PC-3 (cell line): ENCODE measurements around the gene RAC3. TPM values are rescaled to one million over a fixed set of nuclear protein-coding genes. Genes with fewer than 3 reads are reported as not detected.

Experiments
- ATAC-seq: fragments of 200-7000 bp; cut with Tn5 transposase; 2 replicates; pipeline ENCODE4 v1.9.1; 2020; ENCODE audit warnings: mild to moderate bottlenecking, moderate library complexity
- BruUV-seq: library from RNA; stranded (reverse); fragments of 400-500 nt; replicated peaks from 2 replicates; lab custom pipeline; 2021; lab: Mats Ljungman, UMichigan
- CTCF ChIA-PET: fragments of 300-600 bp; sonication (Branson Sonifier 250); formaldehyde crosslinking; loops from one replicate; lab custom pipeline; 2022; ENCODE audit warnings: antibody characterized with exemption; lab: Charles Lee
- POLR2A ChIA-PET: fragments of 300-600 bp; sonication (Branson Sonifier 250); formaldehyde crosslinking; loops from one replicate; lab custom pipeline; 2022; ENCODE audit warnings: antibody characterized with exemption; ENCODE audit not compliant: unreplicated experiment; lab: Charles Lee
- DNase-seq: peaks from one replicate; pipeline ENCODE4 v3.0.0-alpha.2; 2015
- H2AFZ ChIP-seq: fragments of 300-600 bp; sonication (generic); 2 replicates; pipeline ENCODE4 v1.6.0; 2016; ENCODE audit warnings: antibody characterized with exemption, low read length
- H3F3A ChIP-seq: fragments of 300-600 bp; sonication (generic); one replicate; pipeline ENCODE4 v1.6.0; 2017; ENCODE audit warnings: antibody characterized with exemption, low read length, control low read depth, mild to moderate bottlenecking; ENCODE audit not compliant: unreplicated experiment
- H3K27ac ChIP-seq: fragments of 300-600 bp; sonication (generic); 2 replicates; pipeline ENCODE4 v1.5.1; 2016; ENCODE audit warnings: mild to moderate bottlenecking, low read length
- H3K27me3 ChIP-seq: fragments of 300-600 bp; sonication (generic); 2 replicates; pipeline ENCODE4 v1.6.1; 2016; ENCODE audit warnings: low read length, mixed read lengths
- H3K36me3 ChIP-seq: fragments of 300-600 bp; sonication (generic); 2 replicates; pipeline ENCODE4 v1.6.1; 2016; ENCODE audit warnings: low read depth, mixed run types, low read length, mixed read lengths
- H3K4me1 ChIP-seq: fragments of 300-600 bp; sonication (generic); 2 replicates; pipeline ENCODE4 v1.5.1; 2016; ENCODE audit warnings: low read length; ENCODE audit not compliant: insufficient read depth
- H3K4me2 ChIP-seq: fragments of 300-600 bp; sonication (generic); 2 replicates; pipeline ENCODE4 v1.6.0; 2016; ENCODE audit warnings: low read length
- H3K4me3 ChIP-seq: fragments of 300-600 bp; sonication (generic); 2 replicates; pipeline ENCODE4 v1.5.1; 2016; ENCODE audit warnings: mild to moderate bottlenecking, low read length, mixed read lengths
- H3K79me2 ChIP-seq: fragments of 300-600 bp; sonication (generic); 2 replicates; pipeline ENCODE4 v1.6.1; 2017; ENCODE audit warnings: low read length, mixed read lengths
- H3K9ac ChIP-seq: fragments of 300-600 bp; sonication (generic); 2 replicates; pipeline ENCODE4 v1.6.0; 2016; ENCODE audit warnings: mild to moderate bottlenecking, low read length
- H3K9me2 ChIP-seq: fragments of 300-600 bp; sonication (generic); replicated peaks from 2 replicates; pipeline ENCODE4 v1.6.1; 2016; ENCODE audit warnings: mixed run types, low read length, mixed read lengths
- H3K9me3 ChIP-seq: fragments of 300-600 bp; sonication (generic); 2 replicates; pipeline ENCODE4 v1.6.1; 2016; ENCODE audit warnings: low read length, mixed read lengths
- H4K20me1 ChIP-seq: fragments of 300-600 bp; sonication (generic); 2 replicates; pipeline ENCODE4 v1.6.1; 2016; ENCODE audit warnings: low read length, mixed read lengths
- EZH2 ChIP-seq: fragments of 300-600 bp; sonication (generic); IDR thresholded peaks from one replicate; pipeline ENCODE4 v1.6.1; 2017; ENCODE audit warnings: antibody characterized with exemption, mild to moderate bottlenecking, low read length; ENCODE audit not compliant: unreplicated experiment
- EZH2phosphoT487 ChIP-seq: fragments of 300-600 bp; sonication (generic); IDR thresholded peaks from 2 replicates; pipeline ENCODE4 v1.6.1; 2018; ENCODE audit warnings: mild to moderate bottlenecking, antibody characterized with exemption, low read length, borderline replicate concordance
- intact Hi-C: fragments of 100-400 bp; cut with micrococcal nuclease; formaldehyde crosslinking; loops from 2 replicates; pipeline ENCODE4 v1.9.0; 2023
- total RNA-seq: library from RNA; depleted of rRNA; stranded (reverse); fragments of >200 nt; gene quantifications from 2 replicates; pipeline ENCODE4 v1.2.3, GENCODE V29; 2014
- TF ChIP-seq, protein P1 (sequence below): fragments of 300-600 bp; sonication (generic); conservative IDR thresholded peaks from 2 replicates; pipeline ENCODE4 v1.5.1; 2017; ENCODE audit warnings: antibody characterized with exemption, low read depth, mild to moderate bottlenecking, low read length

The RAC3 gene
- total RNA-seq, 1 experiment from 2014 or later = 52.2 TPM

DNA sequence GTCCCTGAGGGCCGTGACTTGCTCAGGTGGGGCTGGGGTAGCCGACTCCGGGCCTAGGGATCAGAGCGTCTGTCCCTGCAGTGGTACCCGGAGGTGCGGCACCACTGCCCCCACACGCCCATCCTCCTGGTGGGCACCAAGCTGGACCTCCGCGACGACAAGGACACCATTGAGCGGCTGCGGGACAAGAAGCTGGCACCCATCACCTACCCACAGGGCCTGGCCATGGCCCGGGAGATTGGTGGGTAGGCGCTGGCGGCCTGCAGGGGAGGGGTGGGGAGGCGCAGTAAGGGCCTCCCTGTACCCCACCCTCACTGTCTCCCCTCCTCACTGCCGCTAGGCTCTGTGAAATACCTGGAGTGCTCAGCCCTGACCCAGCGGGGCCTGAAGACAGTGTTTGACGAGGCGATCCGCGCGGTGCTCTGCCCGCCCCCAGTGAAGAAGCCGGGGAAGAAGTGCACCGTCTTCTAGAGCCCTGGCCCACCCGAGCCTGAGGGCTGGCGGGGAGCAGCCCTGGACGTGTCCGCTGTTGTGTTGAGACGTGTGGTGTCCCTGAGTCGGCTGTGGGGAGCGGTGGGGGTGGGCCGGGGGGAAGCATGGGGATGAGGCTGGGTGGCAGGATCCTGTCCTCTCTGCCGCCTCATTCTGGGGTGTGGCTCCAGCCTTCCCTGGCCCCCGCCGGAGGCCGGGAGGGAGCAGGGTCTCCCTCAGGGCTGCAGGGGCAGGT, 2.0 kb downstream of the RAC3 start:
- H3K4me1 ChIP-seq = peaks cover 29% of the 10 kb centered on the region
- H3K79me2 ChIP-seq = peaks cover 17% of the 10 kb centered on the region
- POLR2A ChIA-PET = no interaction called here
- H3K36me3 ChIP-seq = no peaks in the 10 kb centered on the region
- intact Hi-C loops = no loop called here
- H3K9ac ChIP-seq = no peak overlapping the region
- H4K20me1 ChIP-seq = peaks cover 8% of the 10 kb centered on the region; the same call in 1 of the 2 replicates
- no peak overlapping the region for H3K4me2 ChIP-seq
- H3K4me3 ChIP-seq = no peak overlapping the region
- H3K9me3 ChIP-seq = no peaks in the 10 kb centered on the region
- CTCF ChIA-PET = no interaction called here
- TF ChIP-seq EZH2phosphoT487 (no peak), EZH2 (no peak)
- TF ChIP-seq, protein P1, sequence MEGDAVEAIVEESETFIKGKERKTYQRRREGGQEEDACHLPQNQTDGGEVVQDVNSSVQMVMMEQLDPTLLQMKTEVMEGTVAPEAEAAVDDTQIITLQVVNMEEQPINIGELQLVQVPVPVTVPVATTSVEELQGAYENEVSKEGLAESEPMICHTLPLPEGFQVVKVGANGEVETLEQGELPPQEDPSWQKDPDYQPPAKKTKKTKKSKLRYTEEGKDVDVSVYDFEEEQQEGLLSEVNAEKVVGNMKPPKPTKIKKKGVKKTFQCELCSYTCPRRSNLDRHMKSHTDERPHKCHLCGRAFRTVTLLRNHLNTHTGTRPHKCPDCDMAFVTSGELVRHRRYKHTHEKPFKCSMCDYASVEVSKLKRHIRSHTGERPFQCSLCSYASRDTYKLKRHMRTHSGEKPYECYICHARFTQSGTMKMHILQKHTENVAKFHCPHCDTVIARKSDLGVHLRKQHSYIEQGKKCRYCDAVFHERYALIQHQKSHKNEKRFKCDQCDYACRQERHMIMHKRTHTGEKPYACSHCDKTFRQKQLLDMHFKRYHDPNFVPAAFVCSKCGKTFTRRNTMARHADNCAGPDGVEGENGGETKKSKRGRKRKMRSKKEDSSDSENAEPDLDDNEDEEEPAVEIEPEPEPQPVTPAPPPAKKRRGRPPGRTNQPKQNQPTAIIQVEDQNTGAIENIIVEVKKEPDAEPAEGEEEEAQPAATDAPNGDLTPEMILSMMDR = no peak
- H3K27me3 ChIP-seq = no peaks in the 10 kb centered on the region
- H3K9me2 ChIP-seq = no peaks in the 10 kb centered on the region
- no peaks in the 10 kb centered on the region for H3F3A ChIP-seq
- H3K27ac ChIP-seq = no peak overlapping the region
- no peak overlapping the region for H2AFZ ChIP-seq
- ATAC-seq = no peak
- no peak for DNase-seq
- BruUV-seq = no TSS peak

DNA sequence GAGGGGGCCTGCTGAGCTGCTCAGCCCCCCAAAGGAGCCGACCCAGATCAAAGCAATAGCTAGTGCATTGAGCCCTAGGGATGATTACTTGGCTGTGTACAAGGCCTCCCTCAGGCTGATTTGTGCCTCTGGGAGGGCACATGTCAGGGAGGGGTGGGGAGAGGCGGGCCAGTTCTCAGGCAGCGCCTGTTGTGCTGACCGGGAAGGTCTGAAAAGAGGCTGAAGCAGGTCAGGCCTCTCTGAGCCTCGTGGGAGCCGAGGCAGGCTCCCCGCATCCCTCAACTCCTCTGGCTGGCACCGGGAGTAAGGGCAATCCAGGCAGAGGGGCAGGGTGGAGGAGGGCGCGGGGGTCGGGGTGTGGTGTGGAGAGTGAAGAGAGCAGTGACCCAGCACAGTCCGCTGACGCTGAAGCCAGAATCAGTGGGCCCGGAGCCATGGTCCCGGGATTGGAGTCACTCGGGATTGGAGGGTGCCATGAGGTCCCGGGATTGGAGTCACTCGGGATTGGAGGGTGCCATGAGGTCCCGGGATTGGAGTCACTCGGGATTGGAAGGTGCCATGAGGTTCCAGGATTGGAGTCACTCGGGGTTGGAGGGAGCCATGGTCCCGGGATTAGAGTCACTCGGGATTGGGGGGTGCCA, 3.0 kb downstream of the RAC3 start:
- ATAC-seq (no peak), DNase-seq (no peak)
- ChIA-PET POLR2A (no interaction called here), CTCF (no interaction called here)
- intact Hi-C loops = loop anchor here (5.0 kb wide), 1 partner anchor 63 kb away; the partner anchor contains the start of gene FASN
- Histone ChIP-seq H3K4me1 (peaks cover 29% of the 10 kb centered on the region), H2AFZ (no peak overlapping the region), H3F3A (no peaks in the 10 kb centered on the region), H3K9me2 (no peaks in the 10 kb centered on the region), H3K9ac (no peak overlapping the region), H3K27me3 (no peaks in the 10 kb centered on the region), H3K27ac (no peak overlapping the region), H3K36me3 (no peaks in the 10 kb centered on the region), H3K4me3 (no peak overlapping the region), H3K79me2 (peaks cover 17% of the 10 kb centered on the region), H3K9me3 (no peaks in the 10 kb centered on the region), H4K20me1 (peaks cover 8% of the 10 kb centered on the region; the same call in 1 of the 2 replicates), H3K4me2 (no peak overlapping the region)
- BruUV-seq = no TSS peak
- TF ChIP-seq EZH2phosphoT487 = no peak

DNA sequence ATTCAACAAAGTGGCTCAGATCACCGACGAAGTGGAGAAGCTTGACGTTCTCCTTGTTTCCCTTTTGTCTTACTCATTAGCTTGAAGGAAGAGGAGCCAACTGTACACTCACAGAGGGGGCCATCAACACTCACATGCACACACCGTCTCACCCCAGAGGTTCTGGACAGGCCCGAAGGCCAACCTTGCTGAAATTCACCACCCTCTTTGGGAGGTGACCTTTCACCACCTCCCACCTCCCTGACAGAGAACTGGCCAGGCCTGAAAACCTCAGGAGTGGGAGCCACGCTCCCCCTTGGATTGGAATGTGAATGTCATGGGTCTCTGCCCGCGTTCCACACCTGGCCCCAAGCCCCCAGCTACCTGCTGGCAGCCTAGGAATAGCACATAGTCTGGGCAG, 4.0 kb downstream of the RAC3 start:
- H3K9ac ChIP-seq = no peak overlapping the region
- intact Hi-C loops = loop anchor here (5.0 kb wide), 1 partner anchor 62 kb away; the partner anchor contains the start of gene FASN
- POLR2A ChIA-PET = no interaction called here

More for the DNA sequence above, 4.0 kb downstream of the RAC3 start:
- Histone ChIP-seq H3K79me2 (peaks cover 17% of the 10 kb centered on the region), H4K20me1 (peaks cover 8% of the 10 kb centered on the region; the same call in 1 of the 2 replicates), H3K9me2 (no peaks in the 10 kb centered on the region), H3K9me3 (no peaks in the 10 kb centered on the region), H3K4me1 (peaks cover 25% of the 10 kb centered on the region), H3K4me2 (peak overlapping the region; percentile 93), H3K36me3 (no peaks in the 10 kb centered on the region), H3K4me3 (peak overlapping the region; percentile 28; the same call in 1 of the 2 replicates), H3F3A (no peaks in the 10 kb centered on the region), H3K27me3 (no peaks in the 10 kb centered on the region), H2AFZ (no peak overlapping the region), H3K27ac (no peak overlapping the region)
- no TSS peak for BruUV-seq
- DNase-seq (no peak), ATAC-seq (no peak)
- CTCF ChIA-PET = no interaction called here
- TF ChIP-seq EZH2phosphoT487 (no peak), EZH2 (no peak)
- TF ChIP-seq, protein P1 = no peak
